Astrocyte (in vitro differentiated cells and primary cell): ENCODE measurements around the gene ATP10A. TPM values are rescaled to one million over a fixed set of nuclear protein-coding genes. Genes with fewer than 3 reads are reported as not detected.

ENCODE experiments used
- DNase-seq: peaks from one replicate; pipeline ENCODE4 v3.0.0-alpha.2; 2010; ENCODE audit warnings: low read depth
- FAIRE-seq: peaks from 2 replicates; lab custom pipeline; 2011; peaks lifted over from hg19 to GRCh38; lab: Jason Lieb, UNC
- H2AFZ ChIP-seq: 2 replicates; pipeline ENCODE4 v1.6.0; 2012; ENCODE audit warnings: low read depth, low read length, inconsistent platforms
- H3K27ac ChIP-seq: 2 replicates; pipeline ENCODE4 v1.5.1; 2011; ENCODE audit warnings: low read depth, low read length, inconsistent platforms
- H3K27me3 ChIP-seq: 2 replicates; pipeline ENCODE4 v1.6.0; 2011; ENCODE audit warnings: low read length, inconsistent platforms; ENCODE audit not compliant: insufficient read depth
- H3K36me3 ChIP-seq: 2 replicates; pipeline ENCODE4 v1.5.1; 2011; ENCODE audit warnings: low read length, inconsistent platforms; ENCODE audit not compliant: insufficient read depth
- H3K4me1 ChIP-seq: 2 replicates; pipeline ENCODE4 v1.5.1; 2011; ENCODE audit warnings: low read length, inconsistent platforms; ENCODE audit not compliant: insufficient read depth
- H3K4me2 ChIP-seq: 2 replicates; pipeline ENCODE4 v1.6.0; 2012; ENCODE audit warnings: low read length, inconsistent platforms
- H3K4me3 ChIP-seq: 2 replicates; pipeline ENCODE4 v1.5.1; 2011; ENCODE audit warnings: low read depth, mild to moderate bottlenecking, low read length, inconsistent platforms; ENCODE audit not compliant: insufficient read depth
- H3K79me2 ChIP-seq: 2 replicates; pipeline ENCODE4 v1.6.0; 2012; ENCODE audit warnings: mild to moderate bottlenecking, low read length, inconsistent platforms; ENCODE audit not compliant: insufficient read depth
- H3K9ac ChIP-seq: 2 replicates; pipeline ENCODE4 v1.6.0; 2012; ENCODE audit warnings: mild to moderate bottlenecking, low read length, inconsistent platforms
- H3K9me3 ChIP-seq: 2 replicates; pipeline ENCODE4 v1.5.1; 2012; ENCODE audit warnings: low read depth, mild to moderate bottlenecking, low read length, inconsistent platforms; ENCODE audit not compliant: insufficient read depth
- H4K20me1 ChIP-seq: 2 replicates; pipeline ENCODE4 v1.6.0; 2012; ENCODE audit warnings: low read length, inconsistent platforms; ENCODE audit not compliant: insufficient read depth
- H3K27ac Mint-ChIP-seq: one replicate; pipeline ENCODE4 v1.8.0; 2021; ENCODE audit warnings: mild to moderate bottlenecking, mixed read lengths; ENCODE audit not compliant: unreplicated experiment
- H3K27me3 Mint-ChIP-seq: one replicate; pipeline ENCODE4 v1.8.0; 2021; ENCODE audit warnings: low read depth, mixed read lengths; ENCODE audit not compliant: unreplicated experiment
- H3K36me3 Mint-ChIP-seq: one replicate; pipeline ENCODE4 v1.8.0; 2021; ENCODE audit warnings: low read depth, mixed read lengths; ENCODE audit not compliant: unreplicated experiment
- H3K4me1 Mint-ChIP-seq: one replicate; pipeline ENCODE4 v1.8.0; 2021; ENCODE audit warnings: low read depth, mixed read lengths; ENCODE audit not compliant: unreplicated experiment
- H3K4me3 Mint-ChIP-seq: one replicate; pipeline ENCODE4 v1.8.0; 2021; ENCODE audit warnings: mild to moderate bottlenecking, moderate library complexity, mixed read lengths; ENCODE audit not compliant: unreplicated experiment
- H3K9me3 Mint-ChIP-seq: one replicate; pipeline ENCODE4 v1.8.0; 2021; ENCODE audit warnings: mild to moderate bottlenecking, mixed read lengths; ENCODE audit not compliant: unreplicated experiment
- EZH2 ChIP-seq: IDR thresholded peaks from 2 replicates; pipeline ENCODE4 v1.6.1; 2012; ENCODE audit warnings: mild to moderate bottlenecking, low read length, inconsistent platforms; ENCODE audit not compliant: insufficient read depth
- microRNA-seq: library from miRNA; unstranded; fragments of <30 nt; microRNA quantifications from one replicate; pipeline ENCODE4 v1.2.0, GENCODE V29; 2020
- total RNA-seq: library from RNA; stranded (reverse); gene quantifications from 2 replicates; pipeline ENCODE4 v1.2.1, GENCODE V29; 2021
- TF ChIP-seq, protein P1 (sequence below): IDR thresholded peaks from 2 replicates; pipeline ENCODE4 v1.5.1; 2011; ENCODE audit warnings: low read depth, mild to moderate bottlenecking, inconsistent platforms, low read length, moderate library complexity; ENCODE audit not compliant: insufficient read depth

ATP10A gene
- total RNA-seq, 1 donor from 2014 or later, result 21.1 TPM

DNA sequence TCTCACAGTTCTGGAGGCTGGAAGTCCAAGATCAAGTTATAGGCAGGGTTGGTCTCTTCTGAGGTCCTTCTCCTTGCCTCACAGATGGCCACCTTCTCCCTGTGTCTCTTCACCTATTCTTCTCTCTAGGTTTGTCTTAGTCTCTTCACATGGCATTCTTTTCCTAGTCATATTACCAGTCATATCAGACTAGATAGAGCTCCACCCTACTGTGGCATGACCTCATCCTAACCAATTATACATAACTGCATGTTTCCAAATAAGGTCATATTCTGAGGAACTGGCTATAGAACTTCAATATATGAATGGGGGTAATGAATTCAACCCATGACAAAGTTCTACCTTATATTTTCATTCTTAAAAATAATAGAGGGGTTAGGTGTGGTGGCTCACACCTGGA lies 227.9 kb downstream of the ATP10A start:
- peaks cover 21% of the 10 kb centered on the region for H3K27me3 Mint-ChIP-seq
- no peaks in the 10 kb centered on the region for H3K9me3 Mint-ChIP-seq
- Histone ChIP-seq H3K9me3 (no peaks in the 10 kb centered on the region), H3K4me1 (no peaks in the 10 kb centered on the region), H3K4me3 (no peak overlapping the region), H3K4me2 (no peak overlapping the region), H3K36me3 (no peaks in the 10 kb centered on the region), H4K20me1 (no peaks in the 10 kb centered on the region), H3K9ac (no peak overlapping the region), H3K79me2 (no peaks in the 10 kb centered on the region), H2AFZ (no peak overlapping the region), H3K27ac (no peak overlapping the region), H3K27me3 (no peaks in the 10 kb centered on the region)
- H3K4me3 Mint-ChIP-seq, result no peak overlapping the region
- FAIRE-seq, result no peak
- H3K4me1 Mint-ChIP-seq, result peaks cover 6% of the 10 kb centered on the region
- no peak overlapping the region for H3K27ac Mint-ChIP-seq
- TF ChIP-seq, protein P1, sequence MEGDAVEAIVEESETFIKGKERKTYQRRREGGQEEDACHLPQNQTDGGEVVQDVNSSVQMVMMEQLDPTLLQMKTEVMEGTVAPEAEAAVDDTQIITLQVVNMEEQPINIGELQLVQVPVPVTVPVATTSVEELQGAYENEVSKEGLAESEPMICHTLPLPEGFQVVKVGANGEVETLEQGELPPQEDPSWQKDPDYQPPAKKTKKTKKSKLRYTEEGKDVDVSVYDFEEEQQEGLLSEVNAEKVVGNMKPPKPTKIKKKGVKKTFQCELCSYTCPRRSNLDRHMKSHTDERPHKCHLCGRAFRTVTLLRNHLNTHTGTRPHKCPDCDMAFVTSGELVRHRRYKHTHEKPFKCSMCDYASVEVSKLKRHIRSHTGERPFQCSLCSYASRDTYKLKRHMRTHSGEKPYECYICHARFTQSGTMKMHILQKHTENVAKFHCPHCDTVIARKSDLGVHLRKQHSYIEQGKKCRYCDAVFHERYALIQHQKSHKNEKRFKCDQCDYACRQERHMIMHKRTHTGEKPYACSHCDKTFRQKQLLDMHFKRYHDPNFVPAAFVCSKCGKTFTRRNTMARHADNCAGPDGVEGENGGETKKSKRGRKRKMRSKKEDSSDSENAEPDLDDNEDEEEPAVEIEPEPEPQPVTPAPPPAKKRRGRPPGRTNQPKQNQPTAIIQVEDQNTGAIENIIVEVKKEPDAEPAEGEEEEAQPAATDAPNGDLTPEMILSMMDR, result no peak
- TF ChIP-seq EZH2, result no peak
- DNase-seq, result no peak
- no peaks in the 10 kb centered on the region for H3K36me3 Mint-ChIP-seq

- H3K4me1 ChIP-seq, result no peaks in the 10 kb centered on the region
- H3K4me3 ChIP-seq, result no peak overlapping the region
- no peaks in the 10 kb centered on the region for H3K9me3 ChIP-seq
- no peaks in the 10 kb centered on the region for H4K20me1 ChIP-seq
- Mint-ChIP-seq H3K27me3 (peaks cover 21% of the 10 kb centered on the region), H3K4me3 (no peak overlapping the region), H3K36me3 (no peaks in the 10 kb centered on the region), H3K27ac (no peak overlapping the region), H3K9me3 (peaks cover 4% of the 10 kb centered on the region), H3K4me1 (peaks cover 6% of the 10 kb centered on the region)
- no peaks in the 10 kb centered on the region for H3K36me3 ChIP-seq
- H2AFZ ChIP-seq, result no peak overlapping the region
- no peak for TF ChIP-seq EZH2
- TF ChIP-seq, protein P1, result no peak
- DNase-seq (no peak), FAIRE-seq (no peak)
- no peaks in the 10 kb centered on the region for H3K79me2 ChIP-seq
- H3K27ac ChIP-seq, result no peak overlapping the region
- no peaks in the 10 kb centered on the region for H3K27me3 ChIP-seq
- H3K4me2 ChIP-seq, result no peak overlapping the region
- no peak overlapping the region for H3K9ac ChIP-seq
These were observed 229.3 kb downstream of the ATP10A start for GRCh38 chr15:25633862-25634261.

DNA sequence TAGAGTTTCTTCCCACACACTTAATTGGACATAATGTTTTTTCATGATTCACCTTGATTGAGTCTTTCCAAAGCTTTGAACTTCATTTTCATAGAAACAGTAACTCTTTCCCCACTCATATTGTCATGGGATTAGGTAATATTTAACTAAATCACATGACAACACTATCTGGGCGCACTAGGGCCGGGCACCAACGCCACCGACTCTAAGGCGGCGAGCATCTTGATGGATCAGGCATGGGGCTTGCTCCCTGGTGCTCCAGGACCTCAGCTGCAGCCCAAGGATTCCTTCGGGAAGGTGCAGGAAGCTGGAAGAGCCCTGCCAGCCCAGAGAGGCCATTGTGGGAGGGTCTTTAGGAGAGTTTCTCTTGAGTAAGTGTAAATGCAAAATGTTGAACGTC lies 231.2 kb downstream of the ATP10A start:
- H3K9ac ChIP-seq, result no peak overlapping the region
- H3K79me2 ChIP-seq, result no peaks in the 10 kb centered on the region
- DNase-seq, result no peak
- Mint-ChIP-seq H3K27ac (no peak overlapping the region), H3K4me3 (no peak overlapping the region), H3K9me3 (peaks cover 6% of the 10 kb centered on the region), H3K4me1 (peaks cover 6% of the 10 kb centered on the region), H3K36me3 (no peaks in the 10 kb centered on the region), H3K27me3 (peaks cover 12% of the 10 kb centered on the region)
- H3K27me3 ChIP-seq, result no peaks in the 10 kb centered on the region
- H3K4me3 ChIP-seq, result no peak overlapping the region
- H2AFZ ChIP-seq, result no peak overlapping the region
- no peak overlapping the region for H3K4me2 ChIP-seq
- TF ChIP-seq EZH2, result no peak
- TF ChIP-seq, protein P1, result no peak
- FAIRE-seq, result no peak
- H3K4me1 ChIP-seq, result no peaks in the 10 kb centered on the region
- no peaks in the 10 kb centered on the region for H3K36me3 ChIP-seq
- H3K9me3 ChIP-seq, result no peaks in the 10 kb centered on the region
- no peaks in the 10 kb centered on the region for H4K20me1 ChIP-seq
- H3K27ac ChIP-seq, result no peak overlapping the region

Small RNAs within 50 kb of the gene (microRNA-seq; reads per million reads assigned to microRNA genes)
- not detected for gene MIR4715
